NCI-H345 (cell line): ENCODE measurements around the gene TOX2.

Experiments
- DNase-seq: peaks from one replicate; lab custom pipeline; 2025; lab: John Stamatoyannopoulos, UW

Gene TOX2

GRCh38 chr20:44057698-44058675 lies 143.3 kb downstream of the TOX2 start:
- peak; percentile 72 for DNase-seq

- DNase-seq = no peak
Observed at GRCh38 chr20:44064501-44065400, 150.1 kb downstream of the TOX2 start.

DNA sequence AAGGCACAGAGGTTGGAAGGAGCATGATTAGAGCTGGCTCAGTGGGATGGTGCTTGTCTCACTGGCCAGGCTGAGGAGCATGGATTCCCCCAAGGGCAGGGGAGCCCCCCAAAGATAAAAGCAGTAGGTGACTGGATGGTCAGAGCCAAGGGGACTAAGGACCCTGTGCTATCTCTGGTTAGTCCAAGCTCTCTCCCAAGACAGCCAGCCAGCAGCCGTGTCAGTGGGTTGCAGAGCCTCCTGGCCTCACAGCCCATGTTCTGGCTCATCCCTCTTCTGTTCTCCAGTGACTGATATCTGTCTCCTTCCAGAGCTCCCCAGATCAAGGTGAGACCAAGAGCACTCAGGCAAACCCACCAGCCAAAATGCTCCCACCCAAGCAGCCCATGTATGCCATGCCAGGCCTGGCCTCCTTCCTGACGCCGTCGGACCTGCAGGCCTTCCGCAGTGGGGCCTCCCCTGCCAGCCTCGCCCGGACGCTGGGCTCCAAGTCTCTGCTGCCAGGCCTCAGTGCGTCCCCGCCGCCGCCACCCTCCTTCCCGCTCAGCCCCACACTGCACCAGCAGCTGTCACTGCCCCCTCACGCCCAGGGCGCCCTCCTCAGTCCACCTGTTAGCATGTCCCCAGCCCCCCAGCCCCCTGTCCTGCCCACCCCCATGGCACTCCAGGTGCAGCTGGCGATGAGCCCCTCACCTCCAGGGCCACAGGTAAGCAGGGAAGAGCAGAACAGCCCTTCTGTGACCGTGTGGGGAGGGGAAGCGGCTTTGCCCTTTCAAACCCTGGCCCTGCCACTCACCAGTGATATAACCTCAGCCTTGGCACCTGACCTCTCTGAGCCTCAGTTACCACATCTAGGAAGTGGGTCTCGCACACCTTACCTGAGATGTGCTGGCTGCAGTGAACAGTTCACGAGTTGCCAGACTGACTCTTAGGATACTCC lies 151.0 kb downstream of the TOX2 start:
- DNase-seq = no peak

- DNase-seq = no peak
Observed at GRCh38 chr20:44066645-44067606, 152.3 kb downstream of the TOX2 start.

DNA sequence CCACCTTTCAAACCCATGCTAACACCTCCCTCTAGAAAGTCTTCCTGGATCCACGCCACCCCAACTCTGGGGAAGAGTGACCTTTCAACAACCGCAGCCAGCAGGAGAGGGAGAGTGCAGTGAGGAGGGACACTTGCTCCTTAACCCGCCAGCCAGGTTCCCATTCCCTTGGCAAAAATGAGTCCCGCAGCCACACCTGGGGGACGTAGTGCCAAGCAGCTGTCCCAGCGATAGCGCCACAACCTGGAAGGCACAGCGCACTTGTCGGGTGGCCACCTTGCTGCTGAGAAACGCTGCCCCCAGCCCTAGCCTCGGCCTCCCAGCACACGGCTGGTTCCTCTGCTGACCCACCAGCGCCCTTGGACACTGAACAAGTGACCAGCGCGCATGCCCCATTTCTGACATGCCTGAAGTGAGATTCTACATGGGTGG lies 153.0 kb downstream of the TOX2 start:
- DNase-seq = no peak

GRCh38 chr20:44068316-44069201 lies 153.9 kb downstream of the TOX2 start:
- DNase-seq = no peak

GRCh38 chr20:44069203-44070011 lies 154.8 kb downstream of the TOX2 start:
- no peak for DNase-seq

DNA sequence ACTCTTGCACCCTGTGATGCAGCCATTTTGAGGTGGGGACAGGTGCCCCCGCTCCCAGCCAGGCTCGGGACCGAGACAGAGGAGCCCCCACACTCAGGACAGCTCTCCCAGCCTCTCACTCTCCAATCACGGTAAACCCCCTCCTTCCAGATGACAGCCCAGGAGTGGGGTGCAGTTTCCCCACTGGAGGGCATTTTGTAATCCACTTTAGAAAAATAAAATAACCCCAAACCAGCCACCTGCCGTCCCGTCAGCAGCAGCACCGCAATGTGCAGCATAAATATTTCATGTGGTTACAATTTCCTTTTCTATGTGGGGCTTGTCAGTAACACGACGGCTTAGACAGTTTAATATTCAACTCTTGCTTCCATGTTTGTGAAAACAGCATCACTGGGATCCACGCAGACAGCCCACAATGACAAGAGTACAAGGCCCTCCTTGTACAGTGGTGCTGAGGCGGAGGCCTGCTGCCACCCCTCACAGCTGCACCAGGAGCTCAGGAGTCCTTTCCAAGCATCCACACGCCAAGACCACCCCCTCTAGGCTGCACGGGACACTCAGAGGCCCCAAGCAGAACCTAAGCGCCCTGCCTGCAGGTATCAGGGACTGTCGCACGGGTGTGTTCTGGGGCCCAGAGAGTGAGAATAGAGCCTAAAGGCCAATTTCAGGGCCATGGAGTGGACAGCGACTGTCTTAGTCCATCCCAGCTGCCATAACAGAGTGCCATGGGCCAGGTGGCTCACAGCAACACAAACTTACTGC lies 155.7 kb downstream of the TOX2 start:
- no peak for DNase-seq

DNA sequence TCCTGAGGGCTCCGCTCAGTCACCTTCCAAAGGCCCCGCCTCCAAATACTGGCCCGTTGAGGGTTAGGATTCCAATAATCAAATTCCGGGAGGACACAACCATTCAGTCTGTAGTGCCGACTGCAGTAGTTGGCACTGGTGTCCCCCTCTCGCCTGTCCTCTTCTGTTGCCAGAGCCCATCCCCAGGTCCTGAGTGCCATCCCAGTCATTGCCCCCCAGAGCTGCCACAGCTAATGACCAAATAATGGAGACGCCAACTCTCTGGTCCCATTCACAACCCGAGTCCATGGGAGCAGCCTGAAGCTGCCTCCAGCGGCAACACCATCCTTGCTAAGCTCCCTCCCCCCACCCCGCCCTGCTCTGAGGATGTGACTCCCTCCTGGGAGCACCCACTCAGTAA lies 156.4 kb downstream of the TOX2 start:
- no peak for DNase-seq

DNA sequence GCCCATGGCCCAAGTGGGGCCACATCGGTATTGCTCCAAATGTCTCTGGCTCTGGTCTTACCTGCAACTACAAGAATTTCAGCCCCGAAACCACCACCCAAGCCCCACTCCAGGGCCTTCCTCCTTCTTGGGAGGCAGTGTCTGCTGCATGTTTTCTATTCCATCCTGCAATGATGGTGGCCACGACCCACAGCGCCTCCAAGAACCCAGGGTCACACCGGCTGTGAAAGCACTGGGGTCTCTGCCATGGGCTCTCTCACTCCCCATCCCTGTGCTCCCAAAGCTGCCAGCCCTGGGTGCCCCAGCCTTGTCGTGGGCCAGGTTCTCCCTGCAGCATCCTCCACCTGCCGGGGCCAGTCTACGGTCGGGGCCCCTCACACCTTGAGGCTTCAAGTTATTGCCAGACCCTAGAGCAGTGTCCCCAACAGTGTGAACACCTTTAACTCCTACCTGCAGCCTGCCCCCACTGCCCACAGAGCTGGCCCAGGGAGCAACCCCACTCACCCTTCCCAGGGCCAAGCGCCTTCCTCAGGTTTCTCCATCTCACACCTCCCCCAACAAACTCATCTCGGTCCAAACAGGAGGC lies 157.0 kb downstream of the TOX2 start:
- DNase-seq = no peak

DNA sequence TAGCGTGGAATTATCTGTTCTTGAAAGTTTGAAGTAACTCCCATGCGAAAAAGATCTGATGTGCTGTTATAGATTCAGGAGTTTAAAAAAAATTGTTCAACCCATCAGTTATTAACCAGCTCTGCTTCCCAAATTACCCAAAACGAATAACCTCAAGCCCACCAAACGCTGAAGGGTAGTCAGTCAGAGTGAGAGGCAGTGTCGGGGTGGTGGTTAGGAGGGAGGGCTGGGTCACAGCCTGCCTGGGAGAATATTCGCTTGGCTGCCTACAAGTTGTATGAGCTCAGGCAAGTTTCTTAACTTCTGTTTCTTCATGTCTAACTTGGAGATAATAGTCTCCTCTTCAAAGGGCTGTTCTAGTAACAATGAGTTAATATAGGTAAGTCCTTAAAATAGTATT lies 157.7 kb downstream of the TOX2 start:
- no peak for DNase-seq

GRCh38 chr20:44073011-44073674 lies 158.5 kb downstream of the TOX2 start:
- no peak for DNase-seq

DNA sequence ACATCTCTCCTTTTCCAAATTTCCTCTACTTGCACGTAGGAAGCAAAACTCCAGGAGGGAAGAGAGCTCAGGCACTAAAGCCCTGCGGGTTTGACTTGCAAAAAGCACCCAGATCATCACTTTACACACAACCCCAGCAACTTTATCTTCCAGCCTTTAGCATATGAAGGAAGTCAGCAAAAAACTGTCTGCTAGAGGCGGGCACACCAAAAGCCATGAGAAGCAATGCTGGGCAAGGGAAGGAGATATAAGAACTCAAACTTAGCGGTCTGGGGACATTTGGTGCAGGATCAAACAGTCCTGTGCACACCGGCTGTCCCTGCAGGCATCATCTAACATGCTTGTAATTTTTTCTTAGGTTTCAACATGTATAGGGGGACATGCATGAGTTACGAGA lies 159.0 kb downstream of the TOX2 start:
- DNase-seq = no peak

GRCh38 chr20:44074252-44075151 lies 159.8 kb downstream of the TOX2 start:
- DNase-seq = no peak

- DNase-seq = no peak
Observed at GRCh38 chr20:44075191-44075949, 160.7 kb downstream of the TOX2 start.
